HG03442 (cell line): ENCODE results near the gene ELOVL6.

Experiments used
- ATAC-seq: cut with Tn5 transposase; IDR thresholded peaks from one replicate; pipeline ENCODE4 v1.9.1; 2021; ENCODE audit warnings: mild to moderate bottlenecking, moderate library complexity; ENCODE audit not compliant: unreplicated experiment

ELOVL6 gene

GRCh38 chr4:110003401-110004187 is 194.8 kb downstream of the ELOVL6 start:
- ATAC-seq = no peak

- ATAC-seq = no peak
Observed at GRCh38 chr4:110002326-110002725, 196.1 kb downstream of the ELOVL6 start.

GRCh38 chr4:109999585-109999912 is 198.9 kb downstream of the ELOVL6 start:
- no peak for ATAC-seq

GRCh38 chr4:109998867-109999584 is 199.4 kb downstream of the ELOVL6 start:
- peak; percentile 32 for ATAC-seq

- ATAC-seq = no peak
Observed at GRCh38 chr4:109996526-109996925, 201.9 kb downstream of the ELOVL6 start.
